Right renal pelvis (tissue), 4 donors: ENCODE data around the gene S100A8. TPM values are rescaled to one million over a fixed set of nuclear protein-coding genes. Genes with fewer than 3 reads are reported as not detected.
A peak's percentile ranks its signal among the peaks of the same experiment; 100 is the strongest.
"Not testable (repeated sequence)": the region's sequence is repeated elsewhere in the genome, so short reads cannot be mapped to it uniquely, and the experiment has no call there.

Source experiments
- DNase-seq, 4 donors: peaks; one replicate each; pipeline ENCODE4 v3.0.0-alpha.2; 2013; ENCODE audit warnings: low read depth in 4 of 4, low spot score in 3 of 4, missing footprints in 1 of 4
- polyA plus RNA-seq, 4 donors: library from polyadenylated mRNA; unstranded; fragments of 120-200 nt; gene quantifications; one replicate each; pipeline ENCODE4 v1.2.1, GENCODE V29; 2013; ENCODE audit not compliant: insufficient read length in 4 of 4

The S100A8 gene
- polyA plus RNA-seq: 10 to 100 TPM in 2 of 4 donors, 1 to 10 TPM in 2; 4.5 to 15.2 (median 10.9) TPM

GRCh38 chr1:153390938-153391710 lies at the start of gene S100A8:
Gene S100A8, minus strand, starts transcription at chr1:153391073. Its CDS starts 538 bp downstream, at chr1:153390535.
- no peak for DNase-seq

DNA sequence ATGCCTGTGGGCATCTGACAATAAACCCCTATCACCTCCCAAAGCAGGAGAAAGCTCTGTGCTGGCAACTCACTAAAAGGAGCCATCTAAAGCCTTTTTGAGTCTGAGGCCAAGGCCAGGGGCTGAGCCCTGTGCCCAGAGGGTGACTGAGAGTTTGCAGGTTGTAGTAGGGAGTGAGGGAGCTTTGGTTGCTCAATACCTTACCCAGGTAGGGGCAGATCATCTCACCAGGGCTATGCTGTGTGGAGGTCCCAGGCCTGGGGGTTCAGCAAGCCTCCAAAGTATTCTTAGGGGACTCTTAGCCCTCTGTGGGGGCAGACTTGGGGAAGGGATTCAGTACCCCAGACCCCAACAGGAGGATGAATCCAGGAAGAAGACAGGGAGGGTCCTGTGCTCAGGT lies 48.4 kb upstream of the S100A8 start:
- DNase-seq: no peak

GRCh38 chr1:153438599-153438998 lies 47.7 kb upstream of the S100A8 start:
- DNase-seq: no peak

- DNase-seq: no peak
Observed at GRCh38 chr1:153437236-153437635, 46.4 kb upstream of the S100A8 start.

GRCh38 chr1:153434746-153435455 lies 44.0 kb upstream of the S100A8 start:
- DNase-seq: no peak

DNA sequence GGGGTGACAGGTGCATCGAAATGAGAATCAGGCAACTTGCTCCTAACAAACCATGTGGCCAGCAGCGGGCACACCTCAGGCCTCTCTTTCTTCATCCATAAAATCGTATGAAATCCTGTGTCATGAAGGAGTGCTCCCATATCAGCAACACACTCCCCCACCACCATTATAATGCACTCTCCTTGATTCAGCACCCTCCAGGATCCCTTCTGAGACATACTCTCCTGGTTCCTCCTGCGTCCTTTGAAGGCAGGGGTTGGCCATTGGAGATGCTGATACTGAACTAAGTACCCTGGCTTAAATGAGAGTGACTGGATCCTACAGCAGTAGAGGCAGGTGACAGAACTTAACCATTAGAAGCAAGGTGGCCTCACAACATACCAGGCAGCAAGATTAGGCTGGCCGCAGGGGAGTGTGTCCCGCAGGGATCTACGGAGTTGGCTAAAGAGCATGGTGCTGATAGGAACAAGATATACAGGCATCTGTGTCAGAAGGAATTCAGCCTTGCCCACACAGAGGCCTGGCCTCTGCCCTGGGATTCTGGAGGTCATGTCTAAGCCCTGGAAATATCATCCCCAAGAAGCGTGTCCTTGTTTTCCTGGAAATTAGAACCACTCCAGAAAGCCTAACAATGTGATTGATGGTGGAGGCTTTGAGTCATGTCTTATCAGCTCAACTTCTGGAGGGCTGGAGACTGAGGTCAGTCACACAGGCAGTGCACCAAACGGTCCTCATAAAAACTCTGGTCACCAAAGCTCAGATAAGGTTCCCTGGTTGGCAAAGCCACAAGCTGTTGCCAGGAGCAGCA lies 42.2 kb upstream of the S100A8 start:
- no peak for DNase-seq

DNA sequence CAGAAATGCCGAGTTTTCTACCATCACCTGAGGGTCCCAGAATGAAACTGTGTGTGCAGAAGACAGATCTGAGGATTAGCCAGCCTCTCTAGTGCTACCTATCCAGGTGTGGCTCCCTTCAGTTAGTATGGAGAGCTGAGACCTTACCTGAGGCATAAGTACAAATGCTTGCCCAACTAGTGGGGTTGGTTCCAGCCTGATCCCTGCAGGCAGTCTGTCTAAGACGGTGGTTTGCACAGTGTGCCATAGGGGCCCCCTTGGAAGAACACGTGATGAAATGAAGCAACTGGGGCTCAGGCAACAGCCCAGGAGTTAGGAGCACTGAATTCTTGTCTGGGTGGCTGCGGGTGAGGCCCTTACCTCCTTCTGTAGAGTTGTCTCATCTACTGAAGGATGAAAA lies 41.1 kb upstream of the S100A8 start:
- no peak for DNase-seq

- DNase-seq: no peak
Observed at GRCh38 chr1:153431427-153431826, 40.6 kb upstream of the S100A8 start.

GRCh38 chr1:153431002-153431401 lies 40.1 kb upstream of the S100A8 start:
- DNase-seq: no peak

- no peak for DNase-seq
Observed at GRCh38 chr1:153430561-153430960, 39.7 kb upstream of the S100A8 start.

DNA sequence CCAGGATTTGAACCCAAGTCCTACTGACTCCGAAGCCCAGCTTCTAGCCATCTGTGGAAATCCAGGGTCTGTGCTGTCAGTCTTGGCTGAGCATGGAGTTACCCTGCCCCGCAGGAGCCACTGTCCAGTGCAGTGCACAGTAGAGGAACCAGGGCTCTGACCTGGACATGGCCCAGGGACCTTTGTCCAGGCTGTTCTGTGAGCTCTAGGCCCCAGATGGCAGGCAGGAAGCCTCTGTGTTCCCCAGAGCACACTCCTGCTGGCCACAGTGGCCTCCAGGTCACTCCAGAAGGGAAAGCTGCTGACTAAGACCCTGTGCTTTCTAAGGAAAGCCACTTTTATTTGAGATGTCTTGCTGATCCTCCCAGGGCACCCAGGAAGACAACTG lies 39.3 kb upstream of the S100A8 start:
- no peak for DNase-seq

DNA sequence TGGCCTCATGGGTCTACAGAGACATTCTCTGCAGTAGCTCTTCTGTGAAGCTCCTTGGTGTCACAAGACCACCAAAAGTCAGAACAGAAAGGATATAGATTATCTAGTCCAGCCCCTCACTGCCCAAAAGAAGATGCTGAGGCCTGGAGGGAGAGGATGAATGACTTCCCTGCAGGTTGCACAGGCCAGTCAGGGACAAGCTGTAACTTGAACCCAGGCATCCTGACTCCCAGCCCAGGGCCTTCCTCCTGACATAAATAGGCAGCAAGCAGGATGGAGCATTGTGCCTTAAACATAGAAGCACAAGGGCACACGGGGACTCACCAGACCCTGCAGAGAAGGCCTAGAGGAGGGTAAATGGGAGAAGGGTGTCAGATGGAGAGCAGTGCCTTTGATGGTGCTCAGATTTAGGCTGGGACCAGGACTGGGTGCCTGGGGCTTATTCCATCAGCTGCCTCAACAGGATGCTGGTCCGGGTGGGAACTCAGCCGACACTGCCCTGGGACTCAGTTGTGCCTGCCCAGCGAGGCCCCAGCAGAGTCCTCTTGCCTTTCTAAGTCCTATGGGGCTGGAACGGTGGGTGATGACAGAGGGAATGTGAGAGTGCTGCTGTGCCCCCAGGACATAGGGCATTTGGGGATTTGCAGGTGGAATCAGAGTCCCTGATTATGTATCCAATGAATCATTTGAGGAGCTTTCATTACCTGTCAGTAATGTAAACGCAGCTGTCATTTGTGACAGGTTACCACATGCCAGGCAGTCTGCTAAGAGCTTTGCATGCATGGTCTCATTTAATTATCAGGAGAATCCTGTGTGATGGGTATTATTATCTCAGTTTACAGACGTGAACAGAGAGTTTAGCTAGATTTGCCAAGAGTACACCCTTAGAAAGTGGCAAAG lies 38.6 kb upstream of the S100A8 start:
- no peak for DNase-seq

- DNase-seq: no peak
Observed at GRCh38 chr1:153428791-153429190, 37.9 kb upstream of the S100A8 start.

GRCh38 chr1:153428073-153428638 lies 37.3 kb upstream of the S100A8 start:
- no peak for DNase-seq

DNA sequence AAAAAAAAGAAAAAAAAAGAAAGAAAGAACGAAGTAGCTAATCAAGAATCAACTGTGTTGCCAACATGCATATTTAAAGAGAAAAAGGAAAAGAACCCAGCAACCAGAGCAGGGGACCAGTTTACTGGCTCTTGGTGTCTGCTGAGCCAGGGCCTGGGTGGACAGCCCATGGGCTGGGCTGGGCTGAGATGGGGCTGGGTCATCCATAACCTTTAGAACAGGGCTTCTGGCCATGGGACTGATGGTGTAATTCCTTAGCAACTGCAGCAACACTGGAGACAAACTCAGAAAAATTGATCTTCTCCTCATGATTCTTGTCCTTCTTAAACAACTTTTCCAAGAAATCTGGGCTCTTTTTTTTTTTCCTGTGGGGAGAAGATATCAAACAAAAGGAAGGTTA lies 35.9 kb upstream of the S100A8 start:
- DNase-seq: no peak

DNA sequence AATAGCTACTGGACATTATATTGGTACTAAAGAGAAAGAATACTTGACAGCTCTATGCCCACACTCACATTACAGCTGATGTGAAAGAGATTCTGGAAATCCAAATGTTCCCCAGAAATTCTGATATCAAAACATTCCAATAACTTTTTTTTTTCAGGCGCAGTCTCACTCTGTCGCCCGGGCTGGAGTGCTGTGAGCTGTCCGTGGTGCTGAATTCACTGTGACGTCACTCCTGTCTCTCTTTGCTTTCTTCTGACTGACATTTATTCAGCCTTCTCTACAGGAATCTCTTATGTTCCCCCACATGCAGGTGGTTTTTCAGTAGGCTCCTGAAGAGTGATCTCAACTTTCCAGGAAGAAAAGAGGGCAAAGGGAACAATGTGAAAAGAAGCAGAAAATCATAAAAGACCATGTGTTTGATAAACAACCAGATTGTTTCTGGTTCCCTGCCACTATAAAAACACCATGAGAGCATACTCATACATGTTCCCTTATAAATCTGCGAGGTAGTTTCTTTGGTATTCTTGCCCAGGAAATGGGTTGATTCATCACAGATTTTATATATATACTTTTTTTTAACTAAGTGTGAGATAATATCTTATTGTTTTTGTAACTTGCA lies 31.7 kb upstream of the S100A8 start:
- peak; percentile 63 to 80 (median 74) for DNase-seq

DNA sequence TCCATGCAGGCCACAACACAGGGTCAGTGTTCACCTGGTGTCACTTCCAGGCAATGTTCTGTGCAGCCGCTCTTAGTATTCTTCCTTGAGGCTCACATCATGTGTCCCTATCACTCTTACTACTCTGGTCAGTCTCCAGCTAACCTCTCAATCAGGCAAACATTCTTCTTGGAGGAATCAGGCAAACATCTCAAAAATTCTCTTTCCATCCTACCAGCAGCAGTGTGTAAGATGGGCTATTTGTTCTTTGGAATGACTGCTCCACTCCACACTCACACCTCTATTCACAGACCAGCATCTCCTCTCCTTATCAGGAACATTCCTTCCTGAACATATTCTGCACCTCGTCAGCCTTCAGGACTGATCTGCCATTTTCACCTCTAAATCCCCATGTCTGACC lies 29.4 kb upstream of the S100A8 start:
- DNase-seq: no peak

- DNase-seq: not testable (repeated sequence)
Observed at GRCh38 chr1:153419436-153419793, 28.5 kb upstream of the S100A8 start.

DNA sequence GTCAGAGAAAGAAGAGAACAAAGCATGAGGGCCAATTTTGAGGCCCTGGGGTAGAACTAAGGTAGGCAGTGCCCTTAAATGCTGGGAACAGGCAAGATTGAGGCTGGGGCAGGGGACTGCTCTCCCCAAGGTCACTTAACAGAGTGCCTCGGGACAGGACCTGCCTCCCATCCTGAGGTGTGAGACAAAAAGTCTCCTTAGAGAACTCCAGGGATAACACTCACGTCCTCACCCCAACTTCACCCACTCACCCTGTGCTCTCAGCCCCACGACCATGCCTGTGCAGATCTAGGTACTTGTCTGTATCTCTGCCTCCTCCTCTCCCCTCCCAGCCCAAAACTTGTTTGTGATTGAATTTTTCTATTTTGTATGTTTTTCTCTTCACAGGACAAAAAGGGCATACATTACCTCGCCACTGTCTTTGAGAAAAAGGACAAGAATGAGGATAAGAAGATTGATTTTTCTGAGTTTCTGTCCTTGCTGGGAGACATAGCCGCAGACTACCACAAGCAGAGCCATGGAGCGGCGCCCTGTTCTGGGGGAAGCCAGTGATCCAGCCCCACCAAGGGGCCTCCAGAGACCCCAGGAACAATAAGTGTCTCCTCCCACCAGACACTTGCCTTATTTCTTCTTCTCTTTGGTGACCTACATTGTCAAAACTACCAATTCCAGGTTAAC lies 28.0 kb upstream of the S100A8 start:
- not testable (repeated sequence) for DNase-seq
